Middle frontal gyrus (tissue), 1 donor: ENCODE results near the gene B3GALT5.

ENCODE experiments used
- DNase-seq: peaks from one replicate; pipeline ENCODE4 v3.0.0-alpha.2; 2015; ENCODE audit warnings: low spot score; ENCODE audit errors: extremely low spot score

Gene B3GALT5

DNA sequence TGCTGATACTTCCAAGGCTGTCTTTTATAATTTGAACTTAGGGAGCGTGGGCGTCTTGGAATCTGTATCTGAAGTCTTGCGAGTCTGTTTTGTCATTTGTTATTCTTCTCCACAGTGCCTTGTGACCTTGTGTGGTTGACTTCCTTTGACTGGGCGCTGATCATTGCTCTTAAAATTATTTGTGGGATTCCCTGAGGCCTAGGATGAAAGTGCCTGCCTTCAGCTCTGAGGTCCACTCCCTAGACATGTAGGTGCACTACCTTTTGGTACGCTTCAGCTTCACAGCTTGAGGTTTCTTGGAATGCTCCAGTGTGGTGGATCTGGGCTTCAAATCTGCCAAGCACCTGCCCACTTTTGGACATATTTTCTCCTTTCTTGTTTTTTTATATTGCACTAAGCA is 82.0 kb downstream of the B3GALT5 start:
- no peak for DNase-seq

GRCh38 chr21:39696196-39696595 is 83.5 kb downstream of the B3GALT5 start:
- DNase-seq, result no peak

DNA sequence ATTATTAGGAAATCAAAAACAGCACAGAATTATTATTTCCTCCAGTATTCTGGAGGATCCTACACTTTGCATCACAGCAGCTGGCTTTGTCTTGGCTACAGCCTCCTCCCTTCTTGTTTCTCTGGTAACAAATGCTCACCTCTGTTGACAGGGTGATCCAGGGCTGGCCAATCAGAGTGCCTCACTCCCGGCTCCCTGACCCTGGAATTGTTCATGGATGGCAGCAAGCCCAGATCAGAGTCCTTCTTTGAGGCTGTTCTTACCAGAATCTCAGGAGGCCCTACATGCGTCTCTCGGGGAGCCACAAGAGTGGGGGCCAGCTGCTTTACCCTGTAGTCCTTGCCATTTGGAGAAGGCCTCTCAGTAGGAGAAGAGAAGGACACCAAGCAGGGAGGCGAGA is 83.9 kb downstream of the B3GALT5 start:
- DNase-seq, result no peak

DNA sequence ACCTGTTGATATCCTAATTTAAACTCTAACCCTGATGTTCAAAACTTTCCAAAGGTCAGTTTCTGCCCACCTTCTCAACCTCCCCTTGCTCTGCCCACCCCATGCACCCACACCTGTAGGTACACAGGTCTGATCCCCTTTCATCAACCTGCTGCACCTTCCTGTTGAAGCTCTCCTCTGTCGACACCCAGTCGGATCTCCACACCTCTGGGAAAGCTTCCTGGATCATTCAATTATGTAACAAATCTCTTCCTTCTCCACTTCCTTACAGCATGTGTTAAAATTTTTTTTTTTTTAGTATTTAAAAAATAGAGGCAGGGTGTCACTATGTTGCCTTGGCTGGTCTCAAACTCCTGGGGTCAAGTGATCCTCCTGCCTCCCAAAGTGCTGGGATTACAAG is 87.6 kb downstream of the B3GALT5 start:
- DNase-seq, result no peak

DNA sequence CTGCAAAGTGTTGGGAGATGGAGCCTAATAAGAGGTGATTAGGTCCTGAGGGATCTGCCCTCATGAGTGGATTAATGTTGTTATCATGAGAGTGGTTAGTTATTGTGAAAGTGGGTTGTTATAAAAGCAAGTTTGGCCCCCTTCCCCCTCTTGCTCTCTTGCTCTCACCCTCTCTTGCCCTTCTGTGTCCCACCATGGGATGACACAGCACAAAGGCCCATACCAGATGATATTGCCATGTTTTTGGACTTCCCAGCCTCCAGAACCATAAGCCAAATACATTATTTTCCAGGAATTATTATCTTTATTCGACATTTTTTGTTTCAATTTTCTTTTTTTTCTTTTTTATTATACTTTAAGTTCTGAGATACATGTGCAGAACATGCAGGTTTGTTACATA is 90.8 kb downstream of the B3GALT5 start:
- DNase-seq, result no peak

DNA sequence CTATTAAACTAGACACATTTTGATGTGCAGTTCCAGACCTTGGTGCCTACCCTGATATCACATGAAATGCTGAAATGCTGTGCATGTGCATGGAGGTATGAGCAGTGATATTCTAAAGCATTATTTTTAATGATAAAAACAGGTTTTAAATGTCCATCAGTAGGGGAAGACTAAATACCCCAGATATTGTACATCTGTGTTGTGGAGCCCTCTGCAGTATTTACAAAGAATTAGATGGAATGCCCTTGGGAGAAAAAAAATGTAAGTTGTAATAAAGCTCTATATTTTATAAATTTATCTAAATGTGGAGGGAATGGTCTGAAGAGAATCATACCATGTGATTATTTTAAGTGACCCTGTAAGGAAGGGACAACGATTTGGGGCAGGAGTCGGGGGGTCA is 93.1 kb downstream of the B3GALT5 start:
- DNase-seq, result no peak

- no peak for DNase-seq
Measured at GRCh38 chr21:39707316-39707715, 94.6 kb downstream of the B3GALT5 start.

DNA sequence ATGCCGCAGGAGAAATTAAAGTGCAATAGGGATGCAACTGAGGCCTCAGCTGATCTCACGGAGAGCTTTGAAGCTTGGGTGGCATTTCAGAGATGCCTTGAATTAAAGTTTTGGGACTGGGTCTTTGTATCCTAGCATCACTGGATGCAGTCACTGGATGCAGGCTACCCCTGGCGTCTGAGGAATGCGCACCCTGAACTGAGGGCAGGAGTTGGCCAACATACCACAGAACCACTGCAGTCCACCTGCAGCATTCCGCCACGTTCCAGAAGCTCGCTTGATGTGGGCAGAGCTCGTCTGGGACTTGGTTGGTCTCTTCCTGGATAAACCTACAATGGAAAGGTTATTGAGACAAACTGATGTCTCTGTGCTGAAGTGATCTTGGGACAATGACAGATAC is 98.1 kb downstream of the B3GALT5 start:
- no peak for DNase-seq

DNA sequence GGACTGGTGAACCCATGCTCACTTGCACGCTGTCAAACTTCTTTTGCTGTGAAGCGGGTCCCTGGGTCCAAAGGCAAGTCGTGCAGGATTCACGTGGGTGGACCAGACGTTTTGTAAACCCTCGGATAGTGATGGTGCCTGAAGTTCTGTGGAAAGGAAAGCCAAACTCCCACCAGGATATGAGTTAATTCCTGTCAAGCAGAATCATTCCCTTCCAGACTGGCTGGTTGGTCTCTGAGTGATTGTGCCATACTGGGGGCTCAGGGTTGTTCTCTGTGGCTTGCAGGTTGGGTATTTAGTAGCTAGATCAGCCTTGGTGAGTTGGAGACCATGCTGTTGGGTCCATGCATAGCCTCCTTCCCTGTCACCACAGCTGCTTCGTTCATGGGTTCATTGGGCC is 99.5 kb downstream of the B3GALT5 start:
- no peak for DNase-seq

DNA sequence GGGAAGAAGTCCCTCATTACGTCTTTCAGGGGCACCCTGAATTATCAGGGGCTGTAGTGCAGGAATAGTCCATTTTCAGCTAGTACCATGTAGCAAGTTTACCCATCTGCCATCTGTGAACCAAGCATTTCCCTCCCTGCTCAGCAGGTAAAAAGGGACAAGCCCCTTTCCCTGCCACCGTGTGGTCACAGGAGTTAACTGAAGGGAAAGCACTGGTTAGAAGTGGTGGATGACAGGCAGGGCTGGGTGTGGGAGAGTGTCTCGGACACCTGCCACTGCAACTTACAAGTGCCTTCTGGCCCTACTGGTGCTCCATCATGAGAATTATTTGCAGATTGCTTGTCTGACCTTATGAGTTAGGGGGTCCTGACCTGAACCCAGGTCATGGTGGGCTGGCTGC is 100.2 kb downstream of the B3GALT5 start:
- no peak for DNase-seq

DNA sequence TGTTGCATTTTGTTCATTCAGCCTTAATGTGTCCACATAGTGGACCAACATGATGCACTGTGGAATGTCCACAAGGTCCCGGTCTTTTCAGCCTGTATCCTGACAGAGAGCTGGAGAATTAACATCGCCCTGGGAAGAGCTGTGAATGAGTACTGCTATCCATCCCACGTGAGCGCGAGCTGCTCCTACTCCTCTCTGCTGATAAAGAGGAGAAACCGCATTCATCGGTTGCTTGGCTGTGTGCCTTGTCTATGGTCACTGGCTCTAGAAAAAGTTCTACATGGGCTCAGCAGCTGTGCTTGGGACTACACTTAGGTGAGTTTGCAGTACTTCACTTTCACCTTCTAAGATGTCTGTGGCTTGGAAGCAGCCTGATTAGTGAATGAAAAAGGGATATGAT is 101.2 kb downstream of the B3GALT5 start:
- DNase-seq, result no peak

DNA sequence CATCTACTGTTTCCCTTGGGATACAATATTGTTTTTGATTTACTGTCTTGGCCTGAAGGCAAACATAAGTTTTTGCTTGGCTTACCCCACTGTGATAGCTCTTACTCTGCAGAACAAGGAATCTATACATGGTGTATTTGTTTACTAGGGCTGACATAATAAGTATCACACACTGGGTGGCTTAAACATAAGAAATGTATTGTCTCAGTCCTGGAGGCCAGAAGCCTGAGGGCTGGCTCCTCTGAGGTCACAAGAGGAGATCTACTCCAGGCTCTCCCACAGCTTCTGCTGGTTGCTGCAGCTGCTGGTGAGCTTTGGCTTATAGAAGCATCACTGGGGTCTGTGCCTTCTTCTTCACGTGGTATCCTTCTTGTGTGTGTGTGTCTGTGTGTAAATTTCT is 101.6 kb downstream of the B3GALT5 start:
- no peak for DNase-seq

DNA sequence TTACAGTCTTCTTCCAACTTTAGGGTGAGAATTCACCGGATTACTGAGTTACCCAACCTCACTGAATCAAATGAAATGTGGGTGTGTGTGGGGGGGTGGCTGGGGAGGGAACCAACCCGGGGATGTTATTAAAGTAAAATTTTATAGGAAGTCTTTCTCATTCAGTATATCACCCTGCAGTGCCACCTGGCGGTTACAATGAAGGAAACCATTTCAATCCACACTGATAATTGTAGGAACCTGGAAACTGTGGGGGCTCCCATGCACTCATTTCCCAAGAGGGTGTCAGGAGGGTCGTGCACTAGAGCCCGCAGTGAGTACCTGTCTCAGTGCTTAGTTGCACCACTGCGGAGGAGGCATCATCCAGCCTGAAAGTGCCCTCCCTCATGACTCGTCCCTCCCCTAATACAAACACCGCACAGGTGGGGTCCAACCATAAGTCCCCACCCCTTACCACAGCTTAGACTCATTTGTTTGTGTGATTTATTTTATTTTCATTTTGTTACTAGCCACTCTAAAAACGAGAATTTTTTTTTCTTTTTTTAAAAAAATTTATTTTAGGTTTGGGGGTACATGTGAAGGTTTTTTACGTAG is 103.2 kb downstream of the B3GALT5 start:
- DNase-seq, result no peak

DNA sequence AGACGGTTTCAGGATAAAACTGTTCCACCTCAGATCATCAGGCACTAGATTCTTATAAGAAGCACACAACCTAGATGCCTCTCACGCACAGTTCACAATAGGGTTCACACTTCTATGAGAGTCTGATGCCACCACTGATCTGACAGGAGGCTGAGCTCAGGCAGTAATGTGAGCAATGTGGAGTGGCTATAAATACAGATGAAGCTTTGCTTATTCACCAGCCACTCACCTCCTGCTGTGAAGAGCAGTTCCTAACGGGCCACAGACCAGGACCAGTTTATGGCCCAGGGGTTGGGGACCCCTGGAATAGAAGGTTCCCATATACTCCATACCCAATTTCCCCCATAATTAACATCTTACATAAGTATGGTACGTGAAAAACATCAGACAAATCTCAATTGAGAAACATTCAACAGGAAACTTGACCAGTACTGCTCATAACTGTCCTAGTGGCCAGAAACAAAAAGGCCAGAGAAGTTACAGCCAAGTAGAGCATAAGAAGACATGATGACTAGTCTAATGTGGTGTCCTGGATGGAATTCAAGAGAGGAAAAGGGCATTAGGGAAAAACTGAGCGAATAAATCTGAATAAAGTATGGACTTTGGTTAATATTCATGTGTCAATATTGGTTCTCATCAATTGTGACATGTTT is 107.5 kb downstream of the B3GALT5 start:
- no peak for DNase-seq

- DNase-seq, result no peak
Measured at GRCh38 chr21:39721885-39722284, 109.1 kb downstream of the B3GALT5 start.
